Loucy (cell line): ENCODE results near the gene SPEF2.

ENCODE experiments used
- EZH2phosphoT487 ChIP-seq: fragments of 200-600 bp; IDR thresholded peaks from 2 replicates; pipeline ENCODE4 v1.6.1; 2018; ENCODE audit warnings: antibody characterized with exemption, mild to moderate bottlenecking, moderate library complexity, borderline replicate concordance
- TF ChIP-seq, protein P1 (sequence below): fragments of 200-600 bp; sonication (generic); conservative IDR thresholded peaks from 2 replicates; pipeline ENCODE4 v1.5.1; 2014; ENCODE audit warnings: mild to moderate bottlenecking, antibody characterized with exemption, low read length

DNA sequence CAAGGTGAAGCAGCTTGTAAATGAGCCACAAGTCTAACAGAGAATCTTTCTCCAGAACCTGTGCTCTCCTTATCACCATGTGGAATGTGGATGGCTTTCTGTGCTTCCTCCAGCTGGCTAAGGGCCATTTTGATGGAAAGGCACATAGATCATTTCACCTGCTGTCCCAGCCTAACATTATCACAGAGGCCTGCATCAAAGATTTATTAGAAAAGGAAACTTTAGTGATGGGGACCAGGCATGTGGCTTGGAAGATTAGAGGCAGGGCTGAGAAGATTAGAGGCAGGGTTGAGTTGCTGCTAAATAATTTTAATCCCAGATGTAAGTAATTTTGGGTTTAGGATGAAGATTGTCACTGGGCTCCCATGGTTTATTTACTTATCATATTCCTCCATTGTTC, 6.3 kb downstream of the SPEF2 start:
- TF ChIP-seq, protein P1, sequence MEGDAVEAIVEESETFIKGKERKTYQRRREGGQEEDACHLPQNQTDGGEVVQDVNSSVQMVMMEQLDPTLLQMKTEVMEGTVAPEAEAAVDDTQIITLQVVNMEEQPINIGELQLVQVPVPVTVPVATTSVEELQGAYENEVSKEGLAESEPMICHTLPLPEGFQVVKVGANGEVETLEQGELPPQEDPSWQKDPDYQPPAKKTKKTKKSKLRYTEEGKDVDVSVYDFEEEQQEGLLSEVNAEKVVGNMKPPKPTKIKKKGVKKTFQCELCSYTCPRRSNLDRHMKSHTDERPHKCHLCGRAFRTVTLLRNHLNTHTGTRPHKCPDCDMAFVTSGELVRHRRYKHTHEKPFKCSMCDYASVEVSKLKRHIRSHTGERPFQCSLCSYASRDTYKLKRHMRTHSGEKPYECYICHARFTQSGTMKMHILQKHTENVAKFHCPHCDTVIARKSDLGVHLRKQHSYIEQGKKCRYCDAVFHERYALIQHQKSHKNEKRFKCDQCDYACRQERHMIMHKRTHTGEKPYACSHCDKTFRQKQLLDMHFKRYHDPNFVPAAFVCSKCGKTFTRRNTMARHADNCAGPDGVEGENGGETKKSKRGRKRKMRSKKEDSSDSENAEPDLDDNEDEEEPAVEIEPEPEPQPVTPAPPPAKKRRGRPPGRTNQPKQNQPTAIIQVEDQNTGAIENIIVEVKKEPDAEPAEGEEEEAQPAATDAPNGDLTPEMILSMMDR: no peak
- no peak for TF ChIP-seq EZH2phosphoT487
